GM18909 (cell line): ENCODE results near the gene SPTLC1.
A peak's percentile ranks its signal among the peaks of the same experiment; 100 is the strongest.
"Not testable (repeated sequence)": the region's sequence is repeated elsewhere in the genome, so short reads cannot be mapped to it uniquely, and the experiment has no call there.

Experiments used
- ATAC-seq: cut with Tn5 transposase; IDR thresholded peaks from one replicate; pipeline ENCODE4 v1.9.1; 2021; ENCODE audit warnings: mild to moderate bottlenecking; ENCODE audit not compliant: unreplicated experiment, poor library complexity

SPTLC1 gene, protein sequence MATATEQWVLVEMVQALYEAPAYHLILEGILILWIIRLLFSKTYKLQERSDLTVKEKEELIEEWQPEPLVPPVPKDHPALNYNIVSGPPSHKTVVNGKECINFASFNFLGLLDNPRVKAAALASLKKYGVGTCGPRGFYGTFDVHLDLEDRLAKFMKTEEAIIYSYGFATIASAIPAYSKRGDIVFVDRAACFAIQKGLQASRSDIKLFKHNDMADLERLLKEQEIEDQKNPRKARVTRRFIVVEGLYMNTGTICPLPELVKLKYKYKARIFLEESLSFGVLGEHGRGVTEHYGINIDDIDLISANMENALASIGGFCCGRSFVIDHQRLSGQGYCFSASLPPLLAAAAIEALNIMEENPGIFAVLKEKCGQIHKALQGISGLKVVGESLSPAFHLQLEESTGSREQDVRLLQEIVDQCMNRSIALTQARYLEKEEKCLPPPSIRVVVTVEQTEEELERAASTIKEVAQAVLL

DNA sequence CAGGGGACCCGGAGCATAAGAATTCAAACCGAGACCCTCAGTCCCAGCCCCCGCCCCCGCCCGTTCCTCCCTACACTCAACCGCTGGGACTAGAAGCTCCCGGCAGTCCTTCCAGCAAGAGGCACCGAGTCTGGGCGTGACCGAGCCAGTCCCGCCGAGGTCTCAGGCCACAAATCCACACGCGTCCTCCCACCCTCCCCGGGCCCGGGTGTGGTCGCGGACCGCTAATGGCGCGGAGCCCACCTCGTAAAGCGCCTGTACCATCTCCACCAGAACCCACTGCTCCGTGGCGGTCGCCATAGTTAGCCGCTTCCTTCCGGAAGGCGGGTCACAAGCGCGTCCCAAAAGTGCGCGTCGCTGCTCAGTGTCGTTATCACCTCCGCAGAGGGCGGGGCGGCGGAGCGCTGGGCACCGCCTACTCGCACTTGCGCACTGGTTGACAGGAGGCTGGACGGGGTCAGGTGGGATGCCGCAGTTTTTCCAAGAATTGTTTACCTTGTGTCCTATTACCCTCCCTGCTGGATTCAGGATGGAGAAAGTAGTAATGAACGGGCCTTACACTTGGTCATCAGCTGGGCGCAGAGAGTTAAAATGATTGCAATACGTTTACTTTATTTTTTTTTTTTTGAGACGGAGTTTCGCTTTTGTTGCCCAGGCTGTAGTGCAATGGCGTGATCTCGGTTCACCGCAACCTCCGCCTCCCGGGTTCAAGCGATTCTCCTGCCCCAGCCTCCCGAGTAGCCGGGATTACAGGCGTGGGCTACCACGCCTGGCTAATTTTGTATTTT lies at the start of gene SPTLC1:
TSS of gene SPTLC1 (minus strand) at position 343 of the 788 bp plus-strand sequence. CDS start at position 300, 43 bp downstream.
- peak; percentile 99 for ATAC-seq

DNA sequence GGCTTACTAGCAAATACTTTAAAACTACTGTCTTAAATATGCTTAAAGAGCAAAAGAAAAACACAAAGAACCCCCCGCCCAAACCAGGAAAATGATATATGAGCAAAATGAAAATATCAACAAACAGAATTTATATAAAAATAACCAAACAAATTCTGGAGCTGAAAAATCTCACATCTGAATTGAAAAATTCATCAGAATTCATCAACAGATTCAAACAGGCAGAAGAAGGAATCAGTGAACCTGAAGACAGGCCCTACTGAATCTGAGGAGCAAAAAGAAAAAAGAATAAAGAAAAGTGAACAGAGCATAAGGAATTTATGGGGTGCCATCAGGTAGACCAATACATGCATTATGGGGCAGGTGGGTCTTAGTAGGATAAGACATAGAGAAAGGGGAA lies 49.8 kb upstream of the SPTLC1 start:
- no peak for ATAC-seq

GRCh38 chr9:92164490-92164889 lies 49.3 kb upstream of the SPTLC1 start:
- ATAC-seq, result no peak

DNA sequence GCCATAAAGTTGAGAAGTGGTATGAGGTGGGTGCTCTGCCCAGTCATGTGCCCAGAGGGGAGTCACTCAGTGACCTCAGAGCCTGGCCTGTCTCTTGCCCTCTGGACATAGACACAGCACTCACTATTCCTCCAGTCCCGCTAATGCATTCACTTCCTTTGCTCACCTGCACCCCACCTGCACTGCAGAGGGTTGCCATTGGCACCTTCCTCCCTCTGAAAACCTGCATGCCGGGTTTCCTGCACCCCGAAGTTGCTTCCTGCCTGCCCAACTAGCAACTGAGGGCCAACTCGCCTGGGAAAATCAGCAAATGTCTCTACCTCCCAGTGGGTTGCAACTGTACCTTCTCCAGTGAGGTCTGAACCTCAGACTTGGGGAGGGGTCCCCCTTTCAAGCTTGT lies 48.1 kb upstream of the SPTLC1 start:
- no peak for ATAC-seq

DNA sequence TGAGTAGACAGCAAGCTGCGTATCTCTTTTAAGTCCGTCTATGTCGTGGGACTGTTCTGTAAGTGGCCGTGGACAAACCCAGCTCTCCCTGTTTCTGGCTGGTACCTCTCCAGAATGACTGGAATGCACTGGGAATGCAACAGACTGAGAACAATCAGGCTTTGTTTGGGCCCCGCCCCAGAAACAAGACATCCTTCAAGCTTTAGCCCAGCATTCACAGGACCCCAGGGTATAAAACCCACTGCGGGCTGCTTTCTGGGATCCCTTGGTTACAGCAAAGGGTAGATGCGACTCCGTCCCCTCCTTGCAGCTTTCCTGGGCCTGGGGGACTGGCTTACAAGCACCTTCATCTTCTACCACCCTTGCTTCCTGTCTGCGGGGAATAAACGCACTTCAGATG lies 45.6 kb upstream of the SPTLC1 start:
- no peak for ATAC-seq

- ATAC-seq, result no peak
These were observed 43.8 kb upstream of the SPTLC1 start for GRCh38 chr9:92159058-92159457.

GRCh38 chr9:92158097-92158601 lies 42.9 kb upstream of the SPTLC1 start:
- ATAC-seq, result no peak

GRCh38 chr9:92155736-92156135 lies 40.5 kb upstream of the SPTLC1 start:
- not testable (repeated sequence) for ATAC-seq

GRCh38 chr9:92155221-92155620 lies 40.0 kb upstream of the SPTLC1 start:
- ATAC-seq, result no peak

GRCh38 chr9:92153466-92154415 lies 38.5 kb upstream of the SPTLC1 start:
- not testable (repeated sequence) for ATAC-seq

DNA sequence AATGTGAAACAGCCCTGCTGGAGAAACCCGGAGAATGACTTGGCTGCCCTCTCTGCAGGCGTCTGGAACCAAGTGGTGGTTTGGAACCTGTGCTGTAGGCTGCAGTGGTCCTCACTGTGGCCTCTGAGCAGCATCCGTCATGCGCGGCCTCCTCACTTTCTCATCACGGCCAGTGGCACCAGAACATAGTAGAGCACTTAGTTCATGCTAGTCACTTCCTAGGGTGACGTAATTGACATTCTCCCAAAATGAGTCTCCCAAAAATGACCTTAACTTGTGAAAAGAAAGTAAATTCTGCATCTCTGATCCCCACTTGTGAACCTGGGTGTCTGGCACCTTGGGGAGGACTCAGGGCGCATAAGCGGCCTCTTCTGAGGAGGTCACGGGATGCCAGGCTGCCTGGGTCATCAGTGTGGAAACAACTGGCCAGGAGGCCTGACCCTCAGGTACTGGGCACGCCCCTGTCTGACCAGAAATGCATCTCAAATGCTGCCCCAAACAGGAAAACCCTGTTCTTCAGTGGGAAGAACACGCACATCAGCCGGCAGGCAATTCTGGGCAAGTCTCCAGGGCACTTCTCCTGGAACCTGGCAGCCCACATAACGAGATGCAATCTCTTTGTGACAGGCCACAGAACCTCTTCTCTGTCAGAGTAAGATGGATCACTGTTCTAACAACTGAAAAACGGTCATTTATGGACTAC lies 36.6 kb upstream of the SPTLC1 start:
- ATAC-seq, result no peak

DNA sequence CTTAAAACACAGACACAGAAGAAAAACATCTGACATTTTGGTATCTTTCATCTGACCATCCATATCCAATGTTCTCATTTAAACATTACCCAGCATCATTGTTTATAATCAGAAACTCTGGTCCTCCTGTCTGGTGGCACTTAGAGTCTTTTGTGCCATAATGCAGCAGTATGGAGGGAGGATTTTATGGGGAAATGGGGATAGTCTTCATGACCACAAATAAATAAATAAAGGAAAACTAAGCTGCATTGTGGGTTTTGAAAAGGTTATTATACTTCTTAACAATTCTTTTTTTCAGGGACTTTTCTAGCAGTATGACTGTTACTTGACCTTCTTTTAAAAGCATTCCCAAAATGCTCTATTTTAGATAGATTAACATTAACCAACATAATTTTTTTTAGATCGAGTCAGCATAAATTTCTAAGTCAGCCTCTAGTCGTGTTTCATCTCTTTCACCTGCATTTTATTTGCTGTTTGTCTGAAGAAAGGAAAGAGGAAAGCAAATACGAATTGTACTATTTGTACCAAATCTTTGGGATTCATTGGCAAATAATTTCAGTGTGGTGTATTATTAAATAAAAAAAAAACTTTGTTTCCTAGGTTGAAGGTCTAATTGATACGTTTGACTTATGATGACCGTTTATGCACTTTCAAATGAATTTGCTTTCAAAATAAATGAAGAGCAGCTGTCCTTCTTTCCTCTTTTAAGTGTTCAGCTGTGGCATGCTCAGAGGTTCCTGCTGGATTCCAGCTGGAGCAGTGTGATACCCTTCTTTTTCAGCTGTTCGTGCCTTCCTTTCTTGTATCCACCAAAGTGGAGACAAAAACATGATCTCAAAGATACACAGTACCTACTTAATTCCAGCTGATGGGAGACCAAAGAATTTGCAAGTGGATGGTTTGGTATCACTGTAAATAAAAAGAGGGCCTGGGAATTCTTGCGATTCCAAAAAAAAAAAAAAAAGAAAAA lies 35.6 kb upstream of the SPTLC1 start:
- ATAC-seq, result not testable (repeated sequence)

DNA sequence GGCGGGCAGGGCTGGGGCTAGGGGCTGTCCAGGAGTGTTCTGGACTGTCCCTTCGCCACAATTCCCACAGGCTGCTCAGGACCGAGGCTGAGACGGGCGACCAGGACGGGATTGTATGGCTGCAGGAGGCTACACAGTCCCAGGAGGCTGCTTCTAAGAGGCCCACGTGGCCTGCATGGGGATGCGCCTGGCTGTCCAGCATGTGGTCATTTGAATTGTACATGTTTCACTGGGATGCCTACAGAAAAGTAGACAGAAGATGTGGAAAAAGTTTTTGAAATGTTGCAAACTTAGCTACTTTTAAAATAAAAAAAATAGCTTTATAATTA lies 32.6 kb upstream of the SPTLC1 start:
- ATAC-seq, result no peak

DNA sequence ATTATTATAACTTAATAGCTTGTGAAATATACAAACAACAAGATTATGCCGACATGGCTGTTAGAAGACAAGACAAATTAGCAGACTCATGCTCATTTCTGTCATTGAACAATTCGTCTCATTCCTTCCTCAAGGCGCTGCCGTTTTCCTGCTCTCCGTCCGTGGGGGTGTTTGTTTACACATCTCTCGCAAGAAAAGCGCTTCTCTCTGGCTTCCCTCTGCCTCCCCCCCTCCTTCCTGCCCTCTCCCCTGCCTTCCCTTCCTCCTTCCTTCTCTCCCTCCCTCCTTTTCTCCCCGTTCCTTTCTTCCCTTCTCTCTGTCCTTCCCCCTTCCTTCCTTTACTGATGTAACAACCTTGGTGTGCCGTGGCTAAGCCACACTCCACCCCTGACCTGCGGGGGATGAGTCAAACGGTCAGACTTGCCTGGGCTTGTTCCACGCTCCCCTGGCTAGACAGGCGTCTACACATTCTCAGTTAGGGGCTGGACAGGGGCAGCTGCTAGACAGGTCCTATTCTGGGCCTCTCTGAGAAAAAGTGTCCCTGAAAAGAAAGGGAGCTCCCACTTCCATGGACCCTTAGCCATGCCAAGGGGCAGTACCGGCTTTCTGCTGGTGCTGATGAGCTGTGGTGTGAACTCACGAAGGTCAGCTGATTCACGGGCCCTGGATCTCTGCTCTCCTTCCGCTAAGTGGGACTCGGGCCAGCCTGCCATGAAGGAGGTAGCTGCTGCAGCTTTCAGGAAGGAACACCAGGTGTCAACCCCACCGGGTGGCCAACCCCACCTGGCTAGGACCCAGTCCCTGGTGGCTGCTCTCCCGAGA lies 32.0 kb upstream of the SPTLC1 start:
- ATAC-seq, result peak; percentile 81

DNA sequence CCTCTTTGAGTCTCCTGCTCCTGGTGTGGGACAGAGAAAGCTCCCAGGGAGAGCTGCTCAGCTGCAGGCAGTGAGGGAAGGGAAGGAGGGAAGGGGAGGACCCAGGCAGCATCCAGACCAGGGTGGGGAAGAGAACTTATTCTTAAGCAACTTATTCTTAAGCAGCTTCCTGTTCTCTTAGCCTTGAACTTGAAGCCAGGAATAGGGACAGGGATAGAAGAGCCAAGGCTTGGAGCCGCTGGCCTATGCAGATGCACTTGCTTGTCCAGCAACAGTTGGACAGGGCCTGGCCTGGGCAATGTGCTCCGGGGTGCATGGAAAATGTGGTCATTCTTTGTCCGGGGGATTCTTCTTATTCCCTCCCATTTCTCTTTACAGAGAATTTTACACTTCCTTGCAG lies 31.4 kb upstream of the SPTLC1 start:
- ATAC-seq, result no peak

GRCh38 chr9:92145784-92146183 lies 30.6 kb upstream of the SPTLC1 start:
- ATAC-seq, result not testable (repeated sequence)

DNA sequence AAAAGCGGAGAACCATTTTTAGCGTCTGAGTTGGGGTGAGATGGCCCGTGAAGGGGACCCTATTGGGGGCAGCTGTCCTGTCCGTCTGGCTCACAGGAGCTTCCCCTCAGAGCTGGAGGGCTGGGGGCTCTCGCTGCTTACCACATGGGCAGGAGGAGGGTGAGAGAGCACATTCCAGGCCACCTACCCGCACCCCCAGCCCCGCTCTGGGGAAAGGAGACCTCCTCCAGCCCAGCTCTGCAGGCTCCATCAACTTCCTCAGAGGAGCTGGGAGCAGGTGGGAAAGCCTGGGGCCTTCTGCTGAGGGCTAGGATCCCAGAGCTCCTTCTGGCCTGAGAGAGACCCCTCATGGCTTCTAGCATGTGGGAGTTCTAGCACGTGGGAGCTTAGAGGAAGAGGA lies 27.1 kb upstream of the SPTLC1 start:
- ATAC-seq, result no peak
